ENCODE data around the gene AIFM2. TPM values are rescaled to one million over a fixed set of nuclear protein-coding genes. Genes with fewer than 3 reads are reported as not detected.

Gene AIFM2
- polyA plus RNA-seq, 2 of the 4 experiments (the other 2 are of a cell fraction), result 30.0 to 34.8 TPM

GRCh38 chr10:70145666-70146488 lies 13.3 kb upstream of the AIFM2 start (continued):
- TF ChIP-seq CTCF (IDR thresholded peaks at IDR 0.05) (peak; percentile 62), HOXA7 (CRISPR knock-in tag; IDR thresholded peaks at IDR 0.05) (no peak)

- H3K4me1 ChIP-seq, result peaks cover 18% of the 10 kb centered on the region
- POLR2A ChIA-PET, result interaction anchor here (0.6 to 3.3 kb wide), 4 partner anchors 13 to 243 kb away, joined by 4 to 52 read pairs (median 8); partner anchors contain the start of gene SAR1A
- CTCF ChIA-PET, result interaction anchor here (0.8 to 14.0 kb wide), 16 partner anchors 10 to 400 kb away, joined by 3 to 228 read pairs (median 15); partner anchors contain the start of gene SAR1A
- H3K4me3 ChIP-seq, result peak overlapping the region; percentile 79
- H3K4me2 ChIP-seq, result peak overlapping the region; percentile 99
- 46% methylated on average over 11 of the region's 28 CpGs for WGBS (ENCODE audit: missing lambda C conversion rate)
- ATAC-seq, result peak; percentile 24 to 27
- FAIRE-seq, result no peak
- DNase-seq (ENCODE audit: low read depth in 1 of 2, low spot score in 1 of 2), result peak in 1 of 2 experiments; percentile 28
- peak overlapping the region; percentile 95 to 96 for H3K27ac ChIP-seq
- no peaks in the 10 kb centered on the region for H3K9me3 ChIP-seq
- TF ChIP-seq FOSL2 (IDR thresholded peaks at IDR 0.05) (no peak), FOSL2 (CRISPR knock-in tag; IDR thresholded peaks at IDR 0.05) (no peak), NFE2L2 (conservative IDR thresholded peaks at IDR 0.05; ENCODE audit: low read length) (no peak), TFCP2L1 (CRISPR knock-in tag; IDR thresholded peaks at IDR 0.05) (no peak), GATA3 (IDR thresholded peaks at IDR 0.05; ENCODE audit: borderline replicate concordance) (no peak), POLR2AphosphoS2 (conservative IDR thresholded peaks at IDR 0.05; ENCODE audit: low read length) (no peak), NR3C1 (IDR thresholded peaks at IDR 0.05) (no peak)
Measured at GRCh38 chr10:70145166-70145665, 12.6 kb upstream of the AIFM2 start.

GRCh38 chr10:70144372-70145110 lies 11.9 kb upstream of the AIFM2 start:
- 91% methylated on average over 18 of the region's 18 CpGs for WGBS (ENCODE audit: missing lambda C conversion rate)
- CTCF ChIA-PET, result interaction anchor here (0.8 to 14.0 kb wide), 13 partner anchors 9 to 399 kb away, joined by 3 to 228 read pairs (median 17); partner anchors contain the start of gene SAR1A
- Histone ChIP-seq H3K4me3 (peak overlapping the region; percentile 79), H3K9me3 (no peaks in the 10 kb centered on the region), H3K4me2 (peak overlapping the region; percentile 99), H3K4me1 (peaks cover 18% of the 10 kb centered on the region), H3K27ac (peak overlapping the region; percentile 95 to 96)
- FAIRE-seq (no peak), DNase-seq (ENCODE audit: low read depth in 1 of 2, low spot score in 1 of 2) (no peak), ATAC-seq (no peak)
- no peak for TF ChIP-seq CHD4 (IDR thresholded peaks at IDR 0.05; ENCODE audit: borderline replicate concordance)
- no peak for TF ChIP-seq SMC3 (IDR thresholded peaks at IDR 0.05)
- TF ChIP-seq NFE2L2 (conservative IDR thresholded peaks at IDR 0.05; ENCODE audit: low read length), result no peak
- POLR2A ChIA-PET, result interaction anchor here (3.3 kb wide), 1 partner anchor 26 kb away, joined by 52 read pairs; the partner anchor contains the start of gene SAR1A

GRCh38 chr10:70142555-70142954 lies 9.9 kb upstream of the AIFM2 start:
- WGBS (ENCODE audit: missing lambda C conversion rate), result 99% methylated on average over 9 of the region's 10 CpGs
- DNase-seq (ENCODE audit: low read depth in 1 of 2, low spot score in 1 of 2) (no peak), FAIRE-seq (no peak), ATAC-seq (no peak)
- Histone ChIP-seq H3K9me3 (no peaks in the 10 kb centered on the region), H3K4me2 (no peak overlapping the region), H3K4me1 (peaks cover 17% of the 10 kb centered on the region), H3K4me3 (no peak overlapping the region), H3K27ac (no peak overlapping the region)
- CTCF ChIA-PET, result interaction anchor here (1.2 to 14.0 kb wide), 2 partner anchors 21 to 25 kb away, joined by 3 to 228 read pairs; no protein-coding TSS in a partner anchor
- POLR2A ChIA-PET, result no interaction called here
- no peak for TF ChIP-seq NFE2L2 (conservative IDR thresholded peaks at IDR 0.05; ENCODE audit: low read length)
- TF ChIP-seq CEBPB (IDR thresholded peaks at IDR 0.05), result no peak
- TF ChIP-seq MAFK (IDR thresholded peaks at IDR 0.05; ENCODE audit: partially characterized antibody), result no peak
- TF ChIP-seq PHF8 (IDR thresholded peaks at IDR 0.05; ENCODE audit: borderline replicate concordance, low read depth), result no peak
- TF ChIP-seq EHMT2 (IDR thresholded peaks at IDR 0.05; ENCODE audit: low read depth), result no peak
- no peak for TF ChIP-seq CTCF (IDR thresholded peaks at IDR 0.05)
- TF ChIP-seq MAX (IDR thresholded peaks at IDR 0.05), result no peak
- no peak for TF ChIP-seq REST (IDR thresholded peaks at IDR 0.05)
- no peak for TF ChIP-seq TP53 (CRISPR knock-in tag; IDR thresholded peaks at IDR 0.05)
- TF ChIP-seq RCOR1 (IDR thresholded peaks at IDR 0.05; ENCODE audit: low read depth, low read length), result no peak
- no peak for TF ChIP-seq JUNB (IDR thresholded peaks at IDR 0.05)
